Lower leg skin (tissue), 3 donors: Measurements from ENCODE around the gene BCL2L1.

ENCODE experiments used
- POLR2A ChIP-seq, 2 donors: fragments of 450-650 bp; IDR thresholded peaks; one replicate each; pipeline ENCODE4 v1.6.1; 2016 to 2017; ENCODE audit warnings: antibody characterized with exemption in 2 of 2, mild to moderate bottlenecking in 1 of 2, moderate library complexity in 1 of 2
- TF ChIP-seq, protein P1 (sequence below), 3 donors: fragments of 450-650 bp; IDR thresholded peaks; one replicate each; pipeline ENCODE4 v1.5.1; 2016; ENCODE audit warnings: antibody characterized with exemption in 3 of 3, mild to moderate bottlenecking in 3 of 3, moderate library complexity in 2 of 3

DNA sequence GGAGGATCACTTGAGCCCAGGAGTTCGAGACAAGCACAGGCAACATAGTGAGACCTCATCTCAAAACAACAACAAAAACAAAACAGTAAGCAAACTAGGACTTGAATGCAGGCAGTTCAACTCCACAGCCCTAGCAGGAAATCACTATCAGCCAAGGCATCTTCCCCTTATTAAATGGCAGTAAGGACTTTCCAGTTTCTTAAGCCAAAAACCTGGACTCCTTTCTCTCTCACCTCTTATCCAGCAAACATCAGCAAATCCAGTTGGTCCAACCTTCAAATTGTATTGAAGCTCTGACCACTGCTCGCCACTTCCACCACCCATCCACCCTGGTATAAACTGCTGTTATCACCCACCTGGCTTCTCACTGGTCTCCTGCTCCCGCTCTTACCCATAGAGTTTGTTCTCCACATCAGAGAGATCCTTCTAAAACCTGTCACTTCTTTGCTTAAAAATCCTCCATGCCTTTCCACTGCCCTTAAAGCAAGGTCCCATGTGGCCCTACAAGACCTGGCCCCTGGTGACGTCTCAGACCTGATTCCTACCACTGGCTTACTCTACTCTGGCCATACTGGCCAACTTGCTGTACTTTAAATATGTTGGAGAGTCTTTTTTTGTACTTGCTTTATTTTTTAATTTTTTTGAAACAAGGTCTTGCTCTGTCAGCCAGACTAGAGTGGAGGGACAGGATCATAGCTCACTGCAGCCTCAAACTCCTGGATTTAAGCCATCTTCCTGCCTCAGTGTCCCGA is 27.6 kb downstream of the BCL2L1 start:
- no peak for TF ChIP-seq POLR2A (IDR thresholded peaks at IDR 0.05)
- TF ChIP-seq, protein P1, sequence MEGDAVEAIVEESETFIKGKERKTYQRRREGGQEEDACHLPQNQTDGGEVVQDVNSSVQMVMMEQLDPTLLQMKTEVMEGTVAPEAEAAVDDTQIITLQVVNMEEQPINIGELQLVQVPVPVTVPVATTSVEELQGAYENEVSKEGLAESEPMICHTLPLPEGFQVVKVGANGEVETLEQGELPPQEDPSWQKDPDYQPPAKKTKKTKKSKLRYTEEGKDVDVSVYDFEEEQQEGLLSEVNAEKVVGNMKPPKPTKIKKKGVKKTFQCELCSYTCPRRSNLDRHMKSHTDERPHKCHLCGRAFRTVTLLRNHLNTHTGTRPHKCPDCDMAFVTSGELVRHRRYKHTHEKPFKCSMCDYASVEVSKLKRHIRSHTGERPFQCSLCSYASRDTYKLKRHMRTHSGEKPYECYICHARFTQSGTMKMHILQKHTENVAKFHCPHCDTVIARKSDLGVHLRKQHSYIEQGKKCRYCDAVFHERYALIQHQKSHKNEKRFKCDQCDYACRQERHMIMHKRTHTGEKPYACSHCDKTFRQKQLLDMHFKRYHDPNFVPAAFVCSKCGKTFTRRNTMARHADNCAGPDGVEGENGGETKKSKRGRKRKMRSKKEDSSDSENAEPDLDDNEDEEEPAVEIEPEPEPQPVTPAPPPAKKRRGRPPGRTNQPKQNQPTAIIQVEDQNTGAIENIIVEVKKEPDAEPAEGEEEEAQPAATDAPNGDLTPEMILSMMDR (IDR thresholded peaks at IDR 0.05) = no peak
